22Rv1 (cell line): Measurements from ENCODE around the gene HOXD13.

Source experiments
- H3K27ac ChIP-seq: fragments of 450-650 bp; 2 replicates; pipeline ENCODE4 v1.5.1; 2017
- CTCF ChIP-seq: fragments of 450-650 bp; IDR thresholded peaks from 2 replicates; pipeline ENCODE4 v1.5.1; 2017; ENCODE audit warnings: mild to moderate bottlenecking
- ZFX ChIP-seq: fragments of 450-650 bp; IDR thresholded peaks from 2 replicates; pipeline ENCODE4 v1.6.1; 2017; ENCODE audit warnings: antibody characterized with exemption, borderline replicate concordance

The HOXD13 gene

DNA sequence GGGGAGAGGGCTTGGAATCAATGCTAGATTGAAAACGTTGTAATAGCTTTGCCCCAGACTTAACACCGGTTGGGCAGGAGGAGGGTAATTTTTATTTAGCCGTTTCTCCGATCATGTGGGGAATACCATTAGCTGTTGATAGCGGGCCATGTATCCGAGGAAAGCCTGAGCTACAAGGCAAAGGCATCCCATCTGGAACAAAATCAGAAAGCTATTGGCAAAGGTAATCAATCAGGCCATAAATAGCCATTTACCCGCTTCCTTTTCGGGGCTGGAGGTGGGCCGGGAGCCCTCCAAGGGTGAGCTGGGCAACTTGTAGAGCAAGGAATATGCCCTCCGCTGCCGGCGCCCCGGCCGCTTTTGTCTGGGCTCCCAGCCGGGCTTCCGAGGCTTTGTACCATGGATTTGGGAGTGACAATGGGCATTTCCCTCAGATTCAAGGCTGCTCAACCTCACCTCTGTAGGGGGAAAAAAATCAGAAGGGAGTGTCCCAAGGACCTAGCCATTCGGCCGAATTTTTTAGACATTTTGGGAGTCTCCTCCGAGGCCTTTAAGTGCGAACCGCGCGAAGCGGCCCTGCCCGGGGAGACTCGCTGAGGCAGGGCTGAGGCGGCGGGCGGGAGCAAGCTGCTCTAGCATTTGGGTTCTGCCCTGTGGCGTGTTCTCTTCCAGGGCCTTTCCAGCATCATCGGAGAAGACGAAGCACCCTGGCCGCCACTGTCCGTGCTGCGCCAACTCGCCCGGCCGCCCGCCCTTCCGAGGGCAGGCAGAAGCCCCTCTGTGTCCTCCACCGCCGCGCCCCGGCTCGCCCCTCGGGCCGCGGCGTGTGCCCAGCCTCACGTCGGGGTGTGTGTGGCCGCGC is 28.9 kb downstream of the HOXD13 start:
- TF ChIP-seq CTCF = no peak
- TF ChIP-seq ZFX = no peak
- no peak overlapping the region for H3K27ac ChIP-seq

- H3K27ac ChIP-seq = no peak overlapping the region
- no peak for TF ChIP-seq CTCF
- no peak for TF ChIP-seq ZFX
Observed at GRCh38 chr2:176122052-176122682, 29.6 kb downstream of the HOXD13 start.

GRCh38 chr2:176122683-176123410 is 30.3 kb downstream of the HOXD13 start, which contains the start of gene HOXD9:
HOXD9 (plus strand) TSS chr2:176122719; CDS start chr2:176122769, 50 bp downstream.
- no peak for TF ChIP-seq CTCF
- no peak for TF ChIP-seq ZFX
- H3K27ac ChIP-seq = no peak within 1 kb of the TSS

- no peak for TF ChIP-seq CTCF
- no peak for TF ChIP-seq ZFX
- no peak overlapping the region for H3K27ac ChIP-seq
Observed at GRCh38 chr2:176123411-176124109, 31.0 kb downstream of the HOXD13 start.

DNA sequence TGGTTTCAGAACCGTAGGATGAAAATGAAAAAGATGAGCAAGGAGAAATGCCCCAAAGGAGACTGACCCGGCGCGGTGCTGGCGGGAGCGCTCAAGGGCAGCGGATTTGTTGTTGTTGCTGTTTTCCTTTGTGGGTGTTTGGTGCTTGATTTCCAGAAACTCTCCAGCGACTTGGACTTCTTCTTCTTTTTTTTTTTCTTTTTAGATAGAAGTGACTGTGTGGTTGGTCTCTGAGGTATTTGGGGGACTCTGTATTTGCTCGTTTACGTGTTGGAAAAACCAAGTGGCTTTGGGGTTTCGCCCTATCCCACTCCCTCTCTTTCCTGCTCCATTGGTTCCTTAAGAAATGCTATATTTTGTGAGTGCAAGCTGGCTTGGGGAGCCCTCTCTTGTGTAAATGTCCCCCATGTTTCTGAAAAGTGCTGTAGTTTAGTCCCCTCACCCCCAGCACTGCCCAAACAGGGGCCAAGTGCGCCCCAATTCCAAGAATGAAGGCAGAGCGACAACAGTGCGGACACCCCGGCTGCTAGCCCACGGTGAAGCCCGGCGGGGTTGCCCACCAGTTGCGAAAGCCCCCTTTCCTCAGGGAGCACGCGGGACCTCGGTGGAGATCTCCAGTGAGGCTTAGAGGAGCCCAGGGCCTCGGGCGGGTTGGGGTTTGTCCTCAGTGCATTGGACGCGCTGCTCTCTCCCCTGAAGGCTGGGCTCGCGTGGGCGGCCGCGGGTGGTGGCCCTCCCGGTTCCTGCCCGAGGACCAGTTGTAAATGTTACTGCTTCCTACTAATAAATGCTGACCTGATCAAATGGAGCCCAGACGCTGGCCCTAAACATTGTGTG is 31.8 kb downstream of the HOXD13 start:
- H3K27ac ChIP-seq = no peak overlapping the region
- TF ChIP-seq CTCF (no peak), ZFX (no peak)
